ENCODE measurements around the gene CLDN4. TPM values are rescaled to one million over a fixed set of nuclear protein-coding genes. Genes with fewer than 3 reads are reported as not detected.

The CLDN4 gene
- total and polyA plus RNA-seq, 8 donors, result 2.4 to 523 (median 18.9) TPM; not detected in 1

- H3K36me3 ChIP-seq, result no peaks in the 10 kb centered on the region
- peaks cover 5 to 24% (median 8%) of the 10 kb centered on the region in 4 donors for H3K4me1 ChIP-seq
- no peaks in the 10 kb centered on the region for H3K9me3 ChIP-seq
- TF ChIP-seq POLR2A (IDR thresholded peaks at IDR 0.05), result no peak
- no peak for TF ChIP-seq CTCF (IDR thresholded peaks at IDR 0.05)
- TF ChIP-seq EP300 (IDR thresholded peaks at IDR 0.05), result no peak
- TF ChIP-seq POLR2AphosphoS5 (IDR thresholded peaks at IDR 0.05), result no peak
- 85 to 88% (median 86%) methylated on average over 10 of the region's 10 CpGs for WGBS, 5 donors
- no peak overlapping the region for H3K27ac ChIP-seq
- no peaks in the 10 kb centered on the region for H3K27me3 ChIP-seq
- intact Hi-C loops (cut with DNase I; ENCODE audit: low total_unique reads), result no loop called here
- DNase-seq, result no peak
- H3K4me3 ChIP-seq, result no peak overlapping the region
Observed at GRCh38 chr7:73847941-73848723, 17.3 kb downstream of the CLDN4 start.

DNA sequence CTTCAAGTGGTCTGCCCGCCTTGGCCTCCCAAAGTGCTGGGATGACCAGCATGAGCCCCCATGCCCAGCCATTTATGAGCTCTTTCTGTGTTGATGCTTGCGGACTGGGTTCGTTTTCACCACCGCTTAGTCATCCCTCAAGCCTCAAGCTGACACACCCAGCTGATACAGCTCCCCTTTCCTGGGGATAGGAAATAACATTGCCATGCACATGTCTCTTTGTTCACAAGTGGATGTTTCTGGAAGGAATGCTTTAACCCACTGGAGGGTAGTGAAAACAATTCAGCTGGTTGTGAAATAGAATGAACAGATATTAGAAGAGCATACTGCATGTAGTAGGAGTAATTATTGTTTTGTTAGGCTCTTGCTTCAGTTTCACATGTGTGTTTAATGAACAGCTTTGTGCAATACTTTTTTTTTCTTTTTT lies 20.0 kb downstream of the CLDN4 start:
- intact Hi-C loops (cut with DNase I; ENCODE audit: low total_unique reads), result no loop called here
- Histone ChIP-seq H3K4me1 (peaks cover 6 to 28% (median 13%) of the 10 kb centered on the region in 4 donors), H3K27me3 (peaks cover 0 to 6% (median 0%) of the 10 kb centered on the region in 3 donors), H3K4me3 (no peak overlapping the region), H3K9me3 (no peaks in the 10 kb centered on the region), H3K27ac (peak overlapping the region in 3 of 5 donors; percentile 47 to 71 (median 54)), H3K36me3 (no peaks in the 10 kb centered on the region)
- peak in 1 of 2 donors; percentile 71 for DNase-seq
- TF ChIP-seq POLR2AphosphoS5 (IDR thresholded peaks at IDR 0.05) (peak in 1 of 3 donors; percentile 52), CTCF (IDR thresholded peaks at IDR 0.05) (no peak)
- WGBS, 5 donors, result 26 to 54% (median 52%) methylated on average over 3 to 4 of the region's 4 CpGs

GRCh38 chr7:73851410-73852338 lies 20.9 kb downstream of the CLDN4 start:
- H3K4me3 ChIP-seq, result no peak overlapping the region
- no peaks in the 10 kb centered on the region for H3K9me3 ChIP-seq
- DNase-seq, result peak in 1 of 2 donors; percentile 81
- intact Hi-C loops (cut with DNase I; ENCODE audit: low total_unique reads), result loop anchor here (2.0 kb wide), 1 partner anchor 37 kb away; no protein-coding TSS in a partner anchor
- peaks cover 0 to 15% (median 0%) of the 10 kb centered on the region in 3 donors for H3K27me3 ChIP-seq
- WGBS, 5 donors, result 36 to 41% (median 39%) methylated on average over 8 of the region's 8 CpGs
- H3K27ac ChIP-seq, result peak overlapping the region in 4 of 5 donors; percentile 47 to 71 (median 57)
- H3K4me1 ChIP-seq, result peaks cover 6 to 29% (median 16%) of the 10 kb centered on the region in 4 donors
- TF ChIP-seq EP300 (IDR thresholded peaks at IDR 0.05) (no peak), POLR2AphosphoS5 (IDR thresholded peaks at IDR 0.05) (peak in 1 of 3 donors; percentile 79), POLR2A (IDR thresholded peaks at IDR 0.05) (no peak)
- no peaks in the 10 kb centered on the region for H3K36me3 ChIP-seq

DNA sequence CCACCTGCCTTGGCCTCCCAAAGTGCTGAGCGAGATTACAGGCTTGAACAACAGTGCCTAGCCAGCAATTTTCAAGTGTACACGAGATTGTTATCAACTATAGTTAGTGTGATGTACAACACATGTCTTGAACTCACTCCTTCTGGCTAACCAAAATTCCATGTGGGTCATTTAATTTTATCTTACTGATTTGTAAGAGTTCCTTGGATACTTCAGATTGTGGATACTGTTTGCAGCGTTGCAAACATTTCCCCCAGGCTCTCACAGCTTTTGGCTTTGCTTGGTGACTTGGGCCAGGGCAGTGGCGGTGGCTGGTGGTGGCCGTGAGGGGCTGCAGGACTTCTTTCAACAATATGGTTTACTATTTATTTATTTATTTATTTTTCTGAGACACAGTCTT lies 21.7 kb downstream of the CLDN4 start:
- no peak for TF ChIP-seq POLR2AphosphoS5 (IDR thresholded peaks at IDR 0.05)
- H3K9me3 ChIP-seq, result no peaks in the 10 kb centered on the region
- peak overlapping the region in 1 of 5 donors; percentile 54 for H3K27ac ChIP-seq
- peaks cover 6 to 29% (median 16%) of the 10 kb centered on the region in 4 donors for H3K4me1 ChIP-seq
- no peak for DNase-seq
- no peaks in the 10 kb centered on the region for H3K36me3 ChIP-seq
- intact Hi-C loops (cut with DNase I; ENCODE audit: low total_unique reads), result loop anchor here (2.0 kb wide), 1 partner anchor 38 kb away; no protein-coding TSS in a partner anchor
- H3K4me3 ChIP-seq, result no peak overlapping the region
- WGBS, 5 donors, result 57 to 72% (median 67%) methylated on average over 5 of the region's 5 CpGs
- H3K27me3 ChIP-seq, result peaks cover 0 to 21% (median under 1%) of the 10 kb centered on the region in 3 donors

DNA sequence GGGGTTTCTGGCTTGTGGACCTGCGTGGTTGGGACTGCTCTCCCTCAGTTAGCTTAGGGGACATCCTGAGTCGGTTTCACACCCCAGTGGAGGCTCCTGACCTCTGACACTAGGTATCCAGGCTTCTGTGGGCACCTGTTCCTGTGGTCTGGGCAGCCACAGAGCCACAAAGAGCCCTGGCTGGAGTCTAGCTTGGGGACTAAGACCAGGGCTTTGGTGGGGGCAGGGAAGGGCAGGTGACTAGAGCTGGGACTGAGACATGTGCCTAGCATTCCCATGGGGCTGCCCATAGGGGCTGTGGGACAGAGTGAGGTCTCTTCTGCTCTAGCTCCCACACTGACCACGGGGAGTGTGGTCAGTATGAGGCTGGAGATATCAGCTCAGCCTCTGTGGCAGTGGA lies 26.1 kb downstream of the CLDN4 start:
- intact Hi-C loops (cut with DNase I; ENCODE audit: low total_unique reads), result no loop called here
- H3K4me1 ChIP-seq, result peaks cover 0 to 11% (median 8%) of the 10 kb centered on the region in 4 donors
- no peak overlapping the region for H3K4me3 ChIP-seq
- no peaks in the 10 kb centered on the region for H3K9me3 ChIP-seq
- no peak overlapping the region for H3K27ac ChIP-seq
- 44 to 66% (median 48%) methylated on average over 2 to 3 of the region's 3 CpGs for WGBS, 5 donors
- no peaks in the 10 kb centered on the region for H3K36me3 ChIP-seq
- H3K27me3 ChIP-seq, result peaks cover 0 to 25% (median 6%) of the 10 kb centered on the region in 3 donors
- TF ChIP-seq POLR2A (IDR thresholded peaks at IDR 0.05), result no peak
- TF ChIP-seq EP300 (IDR thresholded peaks at IDR 0.05), result no peak
- TF ChIP-seq CTCF (IDR thresholded peaks at IDR 0.05), result no peak
- no peak for TF ChIP-seq POLR2AphosphoS5 (IDR thresholded peaks at IDR 0.05)
- DNase-seq, result no peak

Measured in stomach (tissue), 9 donors.